GM13976 (cell line): ENCODE results near the gene SRPX2.

Source experiments
- DNase-seq: peaks from one replicate; pipeline ENCODE4 v3.0.0; 2012; ENCODE audit warnings: low spot score
- CTCF ChIP-seq: IDR thresholded peaks from 2 replicates; pipeline ENCODE4 v1.5.1; 2012; ENCODE audit warnings: borderline replicate concordance, mild to moderate bottlenecking; ENCODE audit not compliant: insufficient read depth; ENCODE audit errors: extremely low read depth, missing control alignments, control extremely low read depth
- in situ Hi-C: fragments of 300-500 bp; cut with MboI; formaldehyde crosslinking; loops from one replicate; pipeline ENCODE4 v1.12.0; 2022; ENCODE audit warnings: low sequenced_read_pairs, mixed read lengths, inconsistent platforms; ENCODE audit not compliant: unreplicated experiment

Gene SRPX2

GRCh38 chrX:100636321-100636991, 7.5 kb upstream of the SRPX2 start, which contains the start of gene TSPAN6:
TSS of gene TSPAN6 (minus strand) at chrX:100636806. CDS start at chrX:100636694, 112 bp downstream.
- peak; percentile 74 for DNase-seq
- no peak for TF ChIP-seq CTCF
- in situ Hi-C loops = no loop called here

GRCh38 chrX:100642290-100642689, 1.7 kb upstream of the SRPX2 start:
- in situ Hi-C loops = no loop called here
- TF ChIP-seq CTCF = no peak
- DNase-seq = no peak

- in situ Hi-C loops = no loop called here
- no peak for TF ChIP-seq CTCF
- DNase-seq = no peak
These were observed 787 bp upstream of the SRPX2 start for GRCh38 chrX:100643212-100643611.

- in situ Hi-C loops = no loop called here
- TF ChIP-seq CTCF = no peak
- DNase-seq = no peak
These were observed 1.1 kb downstream of the SRPX2 start for GRCh38 chrX:100645106-100645505.

- in situ Hi-C loops = no loop called here
- no peak for DNase-seq
- TF ChIP-seq CTCF = no peak
These were observed 3.1 kb downstream of the SRPX2 start for GRCh38 chrX:100647095-100647494.

GRCh38 chrX:100647739-100648138, 3.7 kb downstream of the SRPX2 start:
- TF ChIP-seq CTCF = no peak
- DNase-seq = no peak
- in situ Hi-C loops = no loop called here
